PFSK-1 (cell line): Measurements from ENCODE around the gene SPX.

ENCODE experiments used
- FOXP2 ChIP-seq: optimal IDR thresholded peaks from 2 replicates; pipeline ENCODE3; 2011; ENCODE audit warnings: borderline replicate concordance, control low read depth, inconsistent platforms; ENCODE audit not compliant: insufficient read depth; ENCODE audit errors: extremely low read length, extremely low read depth
- POLR2AphosphoS5 ChIP-seq: IDR thresholded peaks from 2 replicates; pipeline ENCODE4 v1.6.1; 2012; ENCODE audit warnings: low read depth, mild to moderate bottlenecking, control low read depth, low read length, moderate library complexity
- REST ChIP-seq, 2 experiments: IDR thresholded peaks; 2 replicates each; pipeline versions ENCODE4 v1.6.1 to v1.8.0; 2011 to 2012; ENCODE audit warnings: low read depth in 2 of 2, low read length in 2 of 2, control low read depth in 1 of 2, inconsistent platforms in 1 of 2, mild to moderate bottlenecking in 1 of 2, moderate library complexity in 1 of 2; ENCODE audit not compliant: insufficient read depth in 1 of 2
- SIN3A ChIP-seq: IDR thresholded peaks from 2 replicates; pipeline ENCODE4 v1.6.1; 2012; ENCODE audit warnings: mild to moderate bottlenecking, low read length, moderate library complexity, borderline replicate concordance; ENCODE audit not compliant: insufficient read depth
- TAF1 ChIP-seq: IDR thresholded peaks from 2 replicates; pipeline ENCODE4 v1.6.1; 2012; ENCODE audit warnings: low read length, control low read depth, borderline replicate concordance; ENCODE audit not compliant: insufficient read depth

The SPX gene

GRCh38 chr12:21551841-21552465, 25.9 kb downstream of the SPX start:
- TF ChIP-seq FOXP2, result no peak
- no peak for TF ChIP-seq REST (IDR thresholded peaks at IDR 0.05; ENCODE audit: insufficient read depth in 1 of 2, low read depth in 2 of 2, low read length in 2 of 2)
- no peak for TF ChIP-seq TAF1
- TF ChIP-seq SIN3A, result no peak
- TF ChIP-seq POLR2AphosphoS5, result no peak

- TF ChIP-seq FOXP2 (no peak), SIN3A (no peak), POLR2AphosphoS5 (no peak), REST (IDR thresholded peaks at IDR 0.05; ENCODE audit: insufficient read depth in 1 of 2, low read depth in 2 of 2, low read length in 2 of 2) (no peak)
These were observed 26.7 kb downstream of the SPX start for GRCh38 chr12:21552635-21553328.

GRCh38 chr12:21553329-21553675, 27.2 kb downstream of the SPX start:
- TF ChIP-seq TAF1 (no peak), FOXP2 (no peak), POLR2AphosphoS5 (no peak), SIN3A (no peak), REST (IDR thresholded peaks at IDR 0.05; ENCODE audit: insufficient read depth in 1 of 2, low read depth in 2 of 2, low read length in 2 of 2) (no peak)

GRCh38 chr12:21558100-21558679, 32.1 kb downstream of the SPX start:
- TF ChIP-seq FOXP2 (no peak), POLR2AphosphoS5 (no peak), REST (IDR thresholded peaks at IDR 0.05; ENCODE audit: insufficient read depth in 1 of 2, low read depth in 2 of 2, low read length in 2 of 2) (no peak), SIN3A (no peak), TAF1 (no peak)
